ENCODE results near the gene UBE3D. TPM values are rescaled to one million over a fixed set of nuclear protein-coding genes. Genes with fewer than 3 reads are reported as not detected.

Gene UBE3D
- total RNA-seq, 4 donors from 2014 or later: 0.82 to 4.6 (median 3.2) TPM

GRCh38 chr6:82915666-82916065 is 150.0 kb downstream of the UBE3D start:
- no peaks in the 10 kb centered on the region for H3K9me3 ChIP-seq
- in situ Hi-C loops (cut with MboI; ENCODE audit: low sequenced_read_pairs in 4 of 4): no loop called here
- no peaks in the 10 kb centered on the region for H3K27me3 ChIP-seq
- no peak for DNase-seq
- no peak overlapping the region for H3K4me3 ChIP-seq
- peaks cover 2 to 11% of the 10 kb centered on the region in 2 donors for H3K4me1 ChIP-seq
- TF ChIP-seq CTCF (IDR thresholded peaks at IDR 0.05 in 4 of 5, conservative IDR thresholded peaks at IDR 0.05 in 1 of 5) (no peak), POLR2A (IDR thresholded peaks at IDR 0.05) (no peak)
- H3K27ac ChIP-seq: no peak overlapping the region
- intact Hi-C loops (cut with DNase I; ENCODE audit: low total_unique reads): no loop called here
- no peak for ATAC-seq
- no peaks in the 10 kb centered on the region for H3K36me3 ChIP-seq

GRCh38 chr6:82914511-82914910 is 151.1 kb downstream of the UBE3D start:
- no peaks in the 10 kb centered on the region for H3K36me3 ChIP-seq
- in situ Hi-C loops (cut with MboI; ENCODE audit: low sequenced_read_pairs in 4 of 4): no loop called here
- no peaks in the 10 kb centered on the region for H3K9me3 ChIP-seq
- H3K27me3 ChIP-seq: no peaks in the 10 kb centered on the region
- H3K4me3 ChIP-seq: no peak overlapping the region
- DNase-seq (no peak), ATAC-seq (no peak)
- peaks cover 7 to 21% of the 10 kb centered on the region in 2 donors for H3K4me1 ChIP-seq
- H3K27ac ChIP-seq: no peak overlapping the region
- intact Hi-C loops (cut with DNase I; ENCODE audit: low total_unique reads): no loop called here
- TF ChIP-seq POLR2A (IDR thresholded peaks at IDR 0.05): no peak
- TF ChIP-seq CTCF (IDR thresholded peaks at IDR 0.05 in 4 of 5, conservative IDR thresholded peaks at IDR 0.05 in 1 of 5): no peak

- Histone ChIP-seq H3K27ac (peak overlapping the region in 1 of 4 donors; percentile 29), H3K36me3 (no peaks in the 10 kb centered on the region), H3K4me1 (peaks cover 7 to 26% of the 10 kb centered on the region in 2 donors), H3K4me3 (no peak overlapping the region), H3K9me3 (no peaks in the 10 kb centered on the region), H3K27me3 (no peaks in the 10 kb centered on the region)
- no peak for DNase-seq
- intact Hi-C loops (cut with DNase I; ENCODE audit: low total_unique reads): no loop called here
- TF ChIP-seq CTCF (IDR thresholded peaks at IDR 0.05 in 4 of 5, conservative IDR thresholded peaks at IDR 0.05 in 1 of 5): no peak
- TF ChIP-seq POLR2A (IDR thresholded peaks at IDR 0.05): no peak
- in situ Hi-C loops (cut with MboI; ENCODE audit: low sequenced_read_pairs in 4 of 4): no loop called here
- ATAC-seq: peak; percentile 90 to 96
Measured at GRCh38 chr6:82910820-82911219, 154.8 kb downstream of the UBE3D start.

- peaks cover 7 to 26% of the 10 kb centered on the region in 2 donors for H3K4me1 ChIP-seq
- ATAC-seq: no peak
- H3K9me3 ChIP-seq: no peaks in the 10 kb centered on the region
- TF ChIP-seq POLR2A (IDR thresholded peaks at IDR 0.05) (no peak), CTCF (IDR thresholded peaks at IDR 0.05 in 4 of 5, conservative IDR thresholded peaks at IDR 0.05 in 1 of 5) (no peak)
- DNase-seq: no peak
- no peaks in the 10 kb centered on the region for H3K27me3 ChIP-seq
- intact Hi-C loops (cut with DNase I; ENCODE audit: low total_unique reads) (no loop called here), in situ Hi-C loops (cut with MboI; ENCODE audit: low sequenced_read_pairs in 4 of 4) (no loop called here)
- H3K27ac ChIP-seq: no peak overlapping the region
- no peak overlapping the region for H3K4me3 ChIP-seq
- H3K36me3 ChIP-seq: no peaks in the 10 kb centered on the region
Measured at GRCh38 chr6:82910395-82910794, 155.2 kb downstream of the UBE3D start.

- no peak overlapping the region for H3K27ac ChIP-seq
Measured at GRCh38 chr6:82909551-82909950, 156.1 kb downstream of the UBE3D start.

More at GRCh38 chr6:82909551-82909950, 156.1 kb downstream of the UBE3D start:
- ATAC-seq: no peak
- H3K36me3 ChIP-seq: no peaks in the 10 kb centered on the region
- H3K9me3 ChIP-seq: no peaks in the 10 kb centered on the region
- H3K4me1 ChIP-seq: peaks cover 7 to 26% of the 10 kb centered on the region in 2 donors
- in situ Hi-C loops (cut with MboI; ENCODE audit: low sequenced_read_pairs in 4 of 4): no loop called here
- TF ChIP-seq CTCF (IDR thresholded peaks at IDR 0.05 in 4 of 5, conservative IDR thresholded peaks at IDR 0.05 in 1 of 5): no peak
- no peak for TF ChIP-seq POLR2A (IDR thresholded peaks at IDR 0.05)
- no peaks in the 10 kb centered on the region for H3K27me3 ChIP-seq
- intact Hi-C loops (cut with DNase I; ENCODE audit: low total_unique reads): no loop called here
- no peak overlapping the region for H3K4me3 ChIP-seq
- DNase-seq: no peak
